Cardiac muscle cell (in vitro differentiated cells and primary cell): ENCODE results near the gene VSIG10. TPM values are rescaled to one million over a fixed set of nuclear protein-coding genes. Genes with fewer than 3 reads are reported as not detected.
A peak's percentile ranks its signal among the peaks of the same experiment; 100 is the strongest.

ENCODE experiments used
- DNase-seq, 2 donors: peaks; one replicate each; pipeline versions ENCODE4 v3.0.0 to v3.0.0-alpha.2; 2010 to 2017; ENCODE audit warnings: low read depth in 1 of 2, low spot score in 1 of 2
- H3K27ac ChIP-seq: fragments of 200-600 bp; sonication (generic); 2 replicates; pipeline ENCODE4 v1.5.1; 2016
- H3K27me3 ChIP-seq: fragments of 200-600 bp; sonication (generic); 2 replicates; pipeline ENCODE4 v1.6.0; 2016; ENCODE audit warnings: control low read depth
- H3K36me3 ChIP-seq: fragments of 200-600 bp; sonication (generic); 2 replicates; pipeline ENCODE4 v1.5.1; 2016; ENCODE audit warnings: control low read depth
- H3K4me1 ChIP-seq: fragments of 200-600 bp; sonication (generic); 2 replicates; pipeline ENCODE4 v1.8.1; 2017; ENCODE audit warnings: low read depth, mild to moderate bottlenecking, mixed run types
- H3K4me3 ChIP-seq: fragments of 200-600 bp; sonication (generic); 2 replicates; pipeline ENCODE4 v1.5.1; 2016; ENCODE audit warnings: mild to moderate bottlenecking
- H3K9me3 ChIP-seq: fragments of 200-600 bp; sonication (generic); 2 replicates; pipeline ENCODE4 v1.5.1; 2017; ENCODE audit warnings: low read depth, mild to moderate bottlenecking, control low read depth
- CTCF ChIP-seq: IDR thresholded peaks from 2 replicates; pipeline ENCODE4 v1.5.1; 2012; ENCODE audit warnings: low read depth, mild to moderate bottlenecking, low read length
- polyA plus RNA-seq: library from polyadenylated mRNA; unstranded; fragments of >200 nt; fragmentation: Nextera tagmentation; extraction: Ambion mirVana; gene quantifications from 2 replicates; pipeline ENCODE4 v1.2.1, GENCODE V29; 2016
- total RNA-seq: library from RNA; depleted of rRNA; stranded (reverse); fragments of >200 nt; gene quantifications from 2 replicates; pipeline ENCODE4 v1.2.3, GENCODE V29; 2016

Gene VSIG10
- total and polyA plus RNA-seq, 2 experiments from 2014 or later, result 7.2 to 10.9 TPM

- no peak overlapping the region for H3K4me3 ChIP-seq
- no peaks in the 10 kb centered on the region for H3K9me3 ChIP-seq
- peak in 1 of 2 donors; percentile 53 for DNase-seq
- H3K27me3 ChIP-seq, result no peaks in the 10 kb centered on the region
- TF ChIP-seq CTCF, result no peak
- H3K27ac ChIP-seq, result no peak overlapping the region
- no peaks in the 10 kb centered on the region for H3K36me3 ChIP-seq
- peaks cover 15% of the 10 kb centered on the region for H3K4me1 ChIP-seq
These were observed 40.0 kb downstream of the VSIG10 start for GRCh38 chr12:118063576-118064391.

- no peaks in the 10 kb centered on the region for H3K36me3 ChIP-seq
- H3K9me3 ChIP-seq, result no peaks in the 10 kb centered on the region
- DNase-seq, result peak; percentile 47 to 66
- H3K27me3 ChIP-seq, result no peaks in the 10 kb centered on the region
- TF ChIP-seq CTCF, result no peak
- H3K4me1 ChIP-seq, result peaks cover 15% of the 10 kb centered on the region
- H3K4me3 ChIP-seq, result peak overlapping the region; percentile 98
- no peak overlapping the region for H3K27ac ChIP-seq
These were observed 41.7 kb downstream of the VSIG10 start for GRCh38 chr12:118061873-118062843.

- no peak for TF ChIP-seq CTCF
- Histone ChIP-seq H3K4me3 (peak within 1 kb of the TSS; percentile 98), H3K9me3 (no peaks in the 10 kb centered on the region), H3K4me1 (peaks cover 15% of the 10 kb centered on the region), H3K27me3 (no peaks in the 10 kb centered on the region), H3K36me3 (no peaks in the 10 kb centered on the region), H3K27ac (peak within 1 kb of the TSS; percentile 82)
- peak; percentile 58 to 74 for DNase-seq
These were observed 42.6 kb downstream of the VSIG10 start, which contains the start of gene WSB2 for GRCh38 chr12:118061011-118061872. WSB2 (minus strand) TSS chr12:118061179; CDS start chr12:118061048, 131 bp downstream.

GRCh38 chr12:118060301-118061010 lies 43.4 kb downstream of the VSIG10 start:
- peak overlapping the region; percentile 82 for H3K27ac ChIP-seq
- no peak for DNase-seq

More at GRCh38 chr12:118060301-118061010, 43.4 kb downstream of the VSIG10 start:
- no peaks in the 10 kb centered on the region for H3K27me3 ChIP-seq
- no peaks in the 10 kb centered on the region for H3K9me3 ChIP-seq
- no peak for TF ChIP-seq CTCF
- H3K4me1 ChIP-seq, result peaks cover 15% of the 10 kb centered on the region
- H3K36me3 ChIP-seq, result no peaks in the 10 kb centered on the region
- H3K4me3 ChIP-seq, result peak overlapping the region; percentile 98
